Measurements from ENCODE around the gene CNN2. TPM values are rescaled to one million over a fixed set of nuclear protein-coding genes. Genes with fewer than 3 reads are reported as not detected.

The CNN2 gene
- total and polyA plus RNA-seq, 3 donors from 2014 or later, result 19.1 to 36.4 (median 28.0) TPM

GRCh38 chr19:1046836-1047695 lies 20.7 kb downstream of the CNN2 start:
- Histone ChIP-seq H3K9me3 (no peaks in the 10 kb centered on the region), H3K4me3 (no peak overlapping the region), H3K27me3 (no peaks in the 10 kb centered on the region), H3K4me1 (no peaks in the 10 kb centered on the region), H3K27ac (no peak overlapping the region), H3K36me3 (ENCODE audit: low read depth, missing control alignments) (no peaks in the 10 kb centered on the region)
- DNase-seq, result no peak
- TF ChIP-seq POLR2A (IDR thresholded peaks at IDR 0.05), result no peak
- no peak for TF ChIP-seq CTCF (IDR thresholded peaks at IDR 0.05)
- intact Hi-C loops (cut with DNase I; ENCODE audit: low total_unique reads), result no loop called here
- 70 to 79% methylated on average over 39 to 68 of the region's 77 CpGs for WGBS, 2 donors

- 57 to 69% methylated on average over 6 to 19 of the region's 20 CpGs for WGBS, 2 donors
- H3K27me3 ChIP-seq, result no peaks in the 10 kb centered on the region
- H3K36me3 ChIP-seq (ENCODE audit: low read depth, missing control alignments), result no peaks in the 10 kb centered on the region
- no peak overlapping the region for H3K4me3 ChIP-seq
- no peak for DNase-seq
- no peak overlapping the region for H3K27ac ChIP-seq
- TF ChIP-seq POLR2A (IDR thresholded peaks at IDR 0.05), result no peak
- no peak for TF ChIP-seq CTCF (IDR thresholded peaks at IDR 0.05)
- no peaks in the 10 kb centered on the region for H3K9me3 ChIP-seq
- intact Hi-C loops (cut with DNase I; ENCODE audit: low total_unique reads), result no loop called here
- H3K4me1 ChIP-seq, result no peaks in the 10 kb centered on the region
Measured at GRCh38 chr19:1047696-1048147, 21.3 kb downstream of the CNN2 start.

GRCh38 chr19:1049106-1049505 lies 22.7 kb downstream of the CNN2 start:
- no peaks in the 10 kb centered on the region for H3K9me3 ChIP-seq
- no peaks in the 10 kb centered on the region for H3K27me3 ChIP-seq
- no peak overlapping the region for H3K4me3 ChIP-seq
- H3K27ac ChIP-seq, result no peak overlapping the region
- no peaks in the 10 kb centered on the region for H3K36me3 ChIP-seq (ENCODE audit: low read depth, missing control alignments)
- DNase-seq, result no peak
- TF ChIP-seq POLR2A (IDR thresholded peaks at IDR 0.05) (no peak), CTCF (IDR thresholded peaks at IDR 0.05) (no peak)
- no peaks in the 10 kb centered on the region for H3K4me1 ChIP-seq
- intact Hi-C loops (cut with DNase I; ENCODE audit: low total_unique reads), result no loop called here
- WGBS, 2 donors, result 76 to 78% methylated on average over 4 to 15 of the region's 17 CpGs

DNA sequence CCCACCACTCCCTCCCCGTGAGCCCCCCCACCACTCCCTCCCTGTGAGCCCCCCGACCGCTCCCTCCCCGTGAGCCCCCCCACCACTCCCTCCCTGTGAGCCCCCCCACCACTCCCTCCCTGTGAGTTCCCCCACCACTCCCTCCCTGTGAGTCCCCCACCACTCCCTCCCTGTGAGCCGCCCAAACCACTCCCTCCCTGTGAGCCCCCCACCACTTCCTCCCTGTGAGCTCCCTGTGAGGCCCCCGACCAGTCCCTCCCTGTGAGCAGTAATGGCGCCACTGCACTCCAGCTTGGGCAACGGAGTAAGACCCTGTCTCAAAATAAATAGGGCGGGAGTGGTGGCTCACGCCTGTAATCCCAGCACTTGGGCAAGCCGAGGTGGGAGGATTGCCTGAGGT lies 23.4 kb downstream of the CNN2 start:
- H3K9me3 ChIP-seq, result no peaks in the 10 kb centered on the region
- DNase-seq, result no peak
- H3K27me3 ChIP-seq, result no peaks in the 10 kb centered on the region
- H3K4me3 ChIP-seq, result no peak overlapping the region
- intact Hi-C loops (cut with DNase I; ENCODE audit: low total_unique reads), result no loop called here
- H3K27ac ChIP-seq, result no peak overlapping the region
- H3K36me3 ChIP-seq (ENCODE audit: low read depth, missing control alignments), result no peaks in the 10 kb centered on the region
- no peaks in the 10 kb centered on the region for H3K4me1 ChIP-seq
- WGBS, 2 donors, result 19 to 51% methylated on average over 5 to 6 of the region's 11 CpGs
- no peak for TF ChIP-seq POLR2A (IDR thresholded peaks at IDR 0.05)
- TF ChIP-seq CTCF (IDR thresholded peaks at IDR 0.05), result no peak
